HepG2 (cell line): Measurements from ENCODE around the gene HBD. TPM values are rescaled to one million over a fixed set of nuclear protein-coding genes. Genes with fewer than 3 reads are reported as not detected.

Source experiments
- ATAC-seq: fragments of 200-7000 bp; cut with Tn5 transposase; 3 replicates; pipeline ENCODE4 v1.9.1; 2020; ENCODE audit warnings: mild to moderate bottlenecking, moderate library complexity
- BruUV-seq: library from RNA; stranded (reverse); fragments of 400-500 nt; replicated peaks from 2 replicates; lab custom pipeline; 2021; lab: Mats Ljungman, UMichigan
- CTCF ChIA-PET: fragments of 300-600 bp; formaldehyde crosslinking; extraction: SDS; loops from one replicate; lab custom pipeline; 2021; ENCODE audit warnings: low total read pairs, inconsistent platforms, low intra/inter-chr PET ratio; lab: Yijun Ruan, JAX
- POLR2A ChIA-PET: fragments of 350-600 bp; sonication (Branson Sonifier 250); formaldehyde crosslinking; loops from one replicate; lab custom pipeline; 2020; ENCODE audit warnings: antibody characterized with exemption, inconsistent platforms; lab: Yijun Ruan, JAX
- DNase-seq: peaks from one replicate; pipeline ENCODE4 v3.0.0-alpha.2; 2015; ENCODE audit warnings: low spot score
- FAIRE-seq: peaks from 3 replicates; lab custom pipeline; 2011; peaks lifted over from hg19 to GRCh38; lab: Jason Lieb, UNC
- H2AFZ ChIP-seq: one replicate; pipeline ENCODE4 v1.6.1; 2011; ENCODE audit warnings: low read length, inconsistent platforms
- H3K27ac ChIP-seq: fragments of 300-600 bp; 3 replicates; pipeline ENCODE4 v1.8.0; 2011; ENCODE audit warnings: mixed run types, mild to moderate bottlenecking, mixed read lengths, low read length, inconsistent platforms; ENCODE audit not compliant: insufficient read depth; ENCODE audit errors: extremely low read length
- H3K27me3 ChIP-seq, 2 experiments: fragments of 200-600 bp in 1 of 2; 2 replicates in 1 of 2; 3 replicates in 1 of 2; pipeline versions ENCODE4 v1.6.0 to v1.8.0; 2011; ENCODE audit warnings: low read length in 2 of 2, mild to moderate bottlenecking in 2 of 2, moderate library complexity in 2 of 2, inconsistent platforms in 1 of 2; ENCODE audit not compliant: insufficient read depth in 2 of 2, control insufficient read depth in 1 of 2
- H3K36me3 ChIP-seq, 2 experiments: fragments of 200-600 bp in 1 of 2; replicated peaks in 1 of 2; 2 replicates in 1 of 2; 3 replicates in 1 of 2; pipeline versions ENCODE4 v1.5.1 to v1.8.0; 2011; ENCODE audit warnings: low read length in 2 of 2, inconsistent platforms in 1 of 2; ENCODE audit not compliant: insufficient read depth in 2 of 2, control insufficient read depth in 1 of 2
- H3K4me1 ChIP-seq: 2 replicates; pipeline ENCODE4 v1.5.1; 2012; ENCODE audit warnings: low read length, inconsistent platforms; ENCODE audit not compliant: insufficient read depth
- H3K4me2 ChIP-seq: 2 replicates; pipeline ENCODE4 v1.6.0; 2011; ENCODE audit warnings: low read depth, low read length, inconsistent platforms
- H3K4me3 ChIP-seq, 3 experiments: fragments of 200-600 bp in 1 of 3; sonication (generic), shearing (Covaris generic) in 1 of 3; replicated peaks in 1 of 3; 2 replicates each; pipeline ENCODE4 v1.5.1; 2011 to 2016; ENCODE audit warnings: low read length in 3 of 3, inconsistent platforms in 2 of 3, low read depth in 2 of 3, mild to moderate bottlenecking in 2 of 3, control low read depth in 1 of 3, mixed read lengths in 1 of 3; ENCODE audit not compliant: insufficient read depth in 1 of 3
- H3K79me2 ChIP-seq: one replicate; pipeline ENCODE4 v1.6.1; 2011; ENCODE audit warnings: low read length, inconsistent platforms; ENCODE audit not compliant: insufficient read depth
- H3K9ac ChIP-seq: 2 replicates; pipeline ENCODE4 v1.6.0; 2011; ENCODE audit warnings: mild to moderate bottlenecking, low read depth, low read length, inconsistent platforms; ENCODE audit not compliant: insufficient read depth
- H3K9me3 ChIP-seq: 2 replicates; pipeline ENCODE4 v1.5.1; 2012; ENCODE audit warnings: mild to moderate bottlenecking, low read length
- H4K20me1 ChIP-seq: 2 replicates; pipeline ENCODE4 v1.6.0; 2011; ENCODE audit warnings: inconsistent platforms, mild to moderate bottlenecking, low read length, moderate library complexity; ENCODE audit not compliant: insufficient read depth
- AKAP8 ChIP-seq: sonication (generic); formaldehyde crosslinking; IDR thresholded peaks from 2 replicates; pipeline ENCODE4 v1.5.1; 2020; ENCODE audit warnings: mild to moderate bottlenecking, missing genetic modification reagents
- CEBPB ChIP-seq: IDR thresholded peaks from 2 replicates; pipeline ENCODE4 v1.6.1; 2011; ENCODE audit warnings: low read depth, low read length, improper control_type of control experiment, borderline replicate concordance
- CREB1 ChIP-seq, 2 experiments: fragments of 450-650 bp in 1 of 2; IDR thresholded peaks; 2 replicates each; pipeline ENCODE4 v1.6.1; 2016 to 2017; ENCODE audit warnings: control low read depth in 1 of 2, mild to moderate bottlenecking in 1 of 2, missing compliant biosample characterization in 1 of 2, missing genetic modification characterization in 1 of 2
- FOSL2 ChIP-seq: sonication (generic); formaldehyde crosslinking; IDR thresholded peaks from 2 replicates; pipeline ENCODE4 v1.4.0; 2020; ENCODE audit warnings: missing genetic modification reagents
- FOXO1 ChIP-seq: sonication (generic); formaldehyde crosslinking; IDR thresholded peaks from 2 replicates; pipeline ENCODE4 v1.4.0; 2020; ENCODE audit warnings: missing genetic modification reagents
- HDAC6 ChIP-seq: fragments of 200-600 bp; sonication (generic); IDR thresholded peaks from 2 replicates; pipeline ENCODE4 v1.7.0; 2017; ENCODE audit warnings: mild to moderate bottlenecking, antibody characterized with exemption, low read length, low read depth
- HNRNPLL ChIP-seq: fragments of 200-400 bp; formaldehyde crosslinking; IDR thresholded peaks from 2 replicates; pipeline ENCODE4 v1.6.1; 2017; ENCODE audit warnings: mild to moderate bottlenecking, low read depth, low read length; ENCODE audit not compliant: poor library complexity, severe bottlenecking
- MAFF ChIP-seq: IDR thresholded peaks from 2 replicates; pipeline ENCODE4 v1.6.1; 2011; ENCODE audit warnings: low read depth, low read length, improper control_type of control experiment
- MAFK ChIP-seq, 2 experiments: IDR thresholded peaks in 1 of 2; conservative IDR thresholded peaks in 1 of 2; 2 replicates each; pipeline ENCODE4 v1.6.1; 2011; ENCODE audit warnings: improper control_type of control experiment in 2 of 2, low read length in 2 of 2
- NAIF1 ChIP-seq: sonication (generic); formaldehyde crosslinking; IDR thresholded peaks from 2 replicates; pipeline ENCODE4 v1.5.0; 2020; ENCODE audit warnings: mild to moderate bottlenecking, missing genetic modification reagents, borderline replicate concordance
- NFE2L2 ChIP-seq: fragments of 150-350 bp; IDR thresholded peaks from 2 replicates; pipeline ENCODE4 v1.6.1; 2014; ENCODE audit warnings: low read length
- PBX3 ChIP-seq: sonication (generic); formaldehyde crosslinking; IDR thresholded peaks from 2 replicates; pipeline ENCODE4 v1.8.1; 2023; ENCODE audit warnings: missing genetic modification reagents, inconsistent platforms, borderline replicate concordance
- SMYD3 ChIP-seq: sonication (generic); formaldehyde crosslinking; IDR thresholded peaks from 2 replicates; pipeline ENCODE4 v1.8.1; 2023; ENCODE audit warnings: mild to moderate bottlenecking, missing genetic modification reagents
- TEAD2 ChIP-seq: sonication (generic); formaldehyde crosslinking; IDR thresholded peaks from 2 replicates; pipeline ENCODE4 v1.9.0; 2021; ENCODE audit warnings: missing genetic modification reagents
- YY1 ChIP-seq: IDR thresholded peaks from 2 replicates; pipeline ENCODE4 v1.6.1; 2011; ENCODE audit warnings: low read length, low read depth, moderate library complexity, mild to moderate bottlenecking; ENCODE audit not compliant: insufficient read depth, insufficient replicate concordance
- ZFP37 ChIP-seq: sonication (generic); formaldehyde crosslinking; IDR thresholded peaks from 2 replicates; pipeline ENCODE4 v1.4.0; 2020; ENCODE audit warnings: missing genetic modification reagents, borderline replicate concordance
- ZNF207 ChIP-seq: fragments of 450-650 bp; IDR thresholded peaks from 2 replicates; pipeline ENCODE4 v1.6.1; 2016; ENCODE audit warnings: antibody characterized with exemption, borderline replicate concordance
- ZNF543 ChIP-seq: sonication (generic); formaldehyde crosslinking; IDR thresholded peaks from 2 replicates; pipeline ENCODE4 v1.4.0; 2020; ENCODE audit warnings: mild to moderate bottlenecking, missing genetic modification reagents
- ZNF687 ChIP-seq: sonication (generic); formaldehyde crosslinking; IDR thresholded peaks from 2 replicates; pipeline ENCODE4 v1.5.1; 2020; ENCODE audit warnings: mild to moderate bottlenecking, missing genetic modification reagents, moderate library complexity
- ZNF713 ChIP-seq: sonication (generic); formaldehyde crosslinking; IDR thresholded peaks from 2 replicates; pipeline ENCODE4 v1.4.0; 2020; ENCODE audit warnings: mild to moderate bottlenecking, missing genetic modification reagents
- ZNF75D ChIP-seq: sonication (generic); formaldehyde crosslinking; IDR thresholded peaks from 2 replicates; pipeline ENCODE4 v1.8.1; 2023; ENCODE audit warnings: missing genetic modification reagents, mild to moderate bottlenecking, borderline replicate concordance
- ZNF891 ChIP-seq: sonication (generic); formaldehyde crosslinking; IDR thresholded peaks from 2 replicates; pipeline ENCODE4 v1.5.0; 2020; ENCODE audit warnings: mild to moderate bottlenecking, missing genetic modification reagents
- WGBS: methylation state at CpG from one replicate; pipeline ENCODE4 v1.1.6; 2017; ENCODE audit warnings: low lambda C conversion rate; 5-methylcytosine and 5-hydroxymethylcytosine counted together
- in situ Hi-C: cut with HindIII; loops from 2 replicates; pipeline ENCODE4 v1.10.0; 2017; ENCODE audit warnings: low pct_unique_long_range_greater_than_20kb; ENCODE audit not compliant: extremely low pct_ligation_motif_present
- intact Hi-C: fragments of 100-400 bp; cut with micrococcal nuclease; formaldehyde crosslinking; loops from one replicate; pipeline ENCODE4 v1.10.0; 2022; ENCODE audit not compliant: unreplicated experiment
- polyA plus RNA-seq, 8 experiments: library from polyadenylated mRNA; depleted of rRNA in 3 of 8; stranded (reverse) in 7 of 8; unstranded in 1 of 8; fragments of >200 nt; fragmentation: Illumina TruSeq in 4 of 8; extraction: Trizol in 4 of 8; gene quantifications; 2 replicates each; pipeline versions ENCODE4 v1.2.1 to v1.2.3, GENCODE V29; 2011 to 2016; ENCODE audit warnings: low read depth in 4 of 8, missing spikeins in 1 of 8, mixed read lengths in 1 of 8; ENCODE audit not compliant: insufficient read depth in 1 of 8
- total RNA-seq, 5 experiments: library from RNA; depleted of rRNA; stranded (reverse); fragments of >200 nt; fragmentation: Illumina TruSeq; extraction: Trizol; gene quantifications; 2 replicates each; pipeline ENCODE4 v1.2.3, GENCODE V29; 2016; ENCODE audit warnings: low read depth in 1 of 5

Gene HBD
- total and polyA plus RNA-seq, 2 of the 13 experiments (the other 11 are each of a cell fraction or from before 2014, with no cell fraction given): not detected

DNA sequence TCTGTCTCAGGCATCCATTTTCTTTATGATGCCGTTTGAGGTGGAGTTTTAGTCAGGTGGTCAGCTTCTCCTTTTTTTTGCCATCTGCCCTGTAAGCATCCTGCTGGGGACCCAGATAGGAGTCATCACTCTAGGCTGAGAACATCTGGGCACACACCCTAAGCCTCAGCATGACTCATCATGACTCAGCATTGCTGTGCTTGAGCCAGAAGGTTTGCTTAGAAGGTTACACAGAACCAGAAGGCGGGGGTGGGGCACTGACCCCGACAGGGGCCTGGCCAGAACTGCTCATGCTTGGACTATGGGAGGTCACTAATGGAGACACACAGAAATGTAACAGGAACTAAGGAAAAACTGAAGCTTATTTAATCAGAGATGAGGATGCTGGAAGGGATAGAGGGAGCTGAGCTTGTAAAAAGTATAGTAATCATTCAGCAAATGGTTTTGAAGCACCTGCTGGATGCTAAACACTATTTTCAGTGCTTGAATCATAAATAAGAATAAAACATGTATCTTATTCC is 46.4 kb upstream of the HBD start:
- H3K27me3 ChIP-seq: no peaks in the 10 kb centered on the region
- DNase-seq (peak; percentile 44), FAIRE-seq (no peak), ATAC-seq (no peak)
- H3K27ac ChIP-seq: no peak overlapping the region
- no peak overlapping the region for H3K4me3 ChIP-seq
- BruUV-seq: no TSS peak
- in situ Hi-C loops: no loop called here
- no peaks in the 10 kb centered on the region for H3K4me1 ChIP-seq
- no peaks in the 10 kb centered on the region for H4K20me1 ChIP-seq
- H3K36me3 ChIP-seq: no peaks in the 10 kb centered on the region
- ChIA-PET CTCF (no interaction called here), POLR2A (no interaction called here)
- WGBS: 8% methylated on average over 3 of the region's 3 CpGs
- no peak overlapping the region for H3K9ac ChIP-seq
- H3K79me2 ChIP-seq: no peaks in the 10 kb centered on the region
- no peaks in the 10 kb centered on the region for H3K9me3 ChIP-seq
- no peak overlapping the region for H3K4me2 ChIP-seq
- intact Hi-C loops: no loop called here
- H2AFZ ChIP-seq: no peak overlapping the region
- no peak for TF ChIP-seq HDAC6
- TF ChIP-seq PBX3 (CRISPR knock-in tag): no peak
- TF ChIP-seq ZNF543 (CRISPR knock-in tag): no peak
- TF ChIP-seq ZNF713 (CRISPR knock-in tag): no peak
- TF ChIP-seq MAFK (conservative IDR thresholded peaks at IDR 0.05 in 1 of 2, IDR thresholded peaks at IDR 0.05 in 1 of 2; ENCODE audit: low read length in 2 of 2): peak; percentile 66 to 70
- no peak for TF ChIP-seq TEAD2 (CRISPR knock-in tag)
- no peak for TF ChIP-seq ZNF891
- peak; percentile 74 for TF ChIP-seq FOSL2 (CRISPR knock-in tag)
- TF ChIP-seq ZFP37: no peak
- TF ChIP-seq FOXO1: no peak
- peak; percentile 88 for TF ChIP-seq NFE2L2
- no peak for TF ChIP-seq HNRNPLL
- TF ChIP-seq CEBPB: no peak
- no peak for TF ChIP-seq ZNF207
- no peak for TF ChIP-seq ZNF687 (CRISPR knock-in tag)
- TF ChIP-seq AKAP8 (CRISPR knock-in tag): no peak
- no peak for TF ChIP-seq ZNF75D (CRISPR knock-in tag)
- TF ChIP-seq YY1: no peak
- 0 out of 2 replicates have a peak, but pooled peaks have one; percentile 10 for TF ChIP-seq CREB1 (IDR thresholded peaks at IDR 0.05)
- no peak for TF ChIP-seq CREB1 (CRISPR knock-in tag; IDR thresholded peaks at IDR 0.05)
- TF ChIP-seq MAFF: peak; percentile 72
- TF ChIP-seq NAIF1 (CRISPR knock-in tag): no peak
- TF ChIP-seq SMYD3 (CRISPR knock-in tag): no peak
